HEK293 (cell line): ENCODE data around the gene SPIN2B.
"Not testable (repeated sequence)": the region's sequence is repeated elsewhere in the genome, so short reads cannot be mapped to it uniquely, and the experiment has no call there.

Source experiments
- CTCF ChIA-PET: fragments of 350-600 bp; formaldehyde crosslinking; extraction: SDS; loops from one replicate; lab custom pipeline; 2021; ENCODE audit warnings: antibody characterized with exemption; lab: Yijun Ruan, JAX
- POLR2A ChIA-PET: fragments of 300-600 bp; formaldehyde crosslinking; extraction: SDS; loops from one replicate; lab custom pipeline; 2020; ENCODE audit warnings: antibody characterized with exemption, inconsistent platforms; lab: Yijun Ruan, JAX
- H3K27ac ChIP-seq: fragments of 200-500 bp; sonication (Bioruptor generic); 2 replicates; pipeline ENCODE4 v1.5.1; 2014; ENCODE audit warnings: low read depth, low read length, control low read depth, inconsistent platforms; ENCODE audit errors: extremely low read depth
- H3K36me3 ChIP-seq, 2 experiments: fragments of 200-500 bp in 1 of 2; sonication (Bioruptor generic) in 1 of 2; 1 replicate in 1 of 2; 2 replicates in 1 of 2; pipeline ENCODE4 v1.5.1; 2014 to 2017; ENCODE audit warnings: inconsistent platforms in 2 of 2, low read length in 2 of 2; ENCODE audit not compliant: control insufficient read depth in 2 of 2, insufficient read depth in 1 of 2
- H3K4me1 ChIP-seq: fragments of 200-500 bp; sonication (Bioruptor generic); 2 replicates; pipeline ENCODE4 v1.5.1; 2014; ENCODE audit warnings: mild to moderate bottlenecking, low read length, inconsistent platforms; ENCODE audit not compliant: control insufficient read depth, insufficient read depth
- H3K4me3 ChIP-seq: 2 replicates; pipeline ENCODE4 v1.5.1; 2011; ENCODE audit warnings: low read depth, mild to moderate bottlenecking, control low read depth, low read length, moderate library complexity
- H3K9me3 ChIP-seq: fragments of 200-500 bp; sonication (Bioruptor generic); 2 replicates; pipeline ENCODE4 v1.5.1; 2014; ENCODE audit warnings: low read depth, low read length, inconsistent platforms; ENCODE audit not compliant: control insufficient read depth, insufficient read depth
- GLI2 ChIP-seq: fragments of 450-650 bp; formaldehyde crosslinking; IDR thresholded peaks from 2 replicates; pipeline ENCODE4; 2017; ENCODE audit warnings: missing biosample characterization, missing genetic modification characterization, low read depth, borderline replicate concordance
- KLF1 ChIP-seq: fragments of 450-650 bp; formaldehyde crosslinking; IDR thresholded peaks from 2 replicates; pipeline ENCODE4 v1.5.1; 2016; ENCODE audit warnings: missing biosample characterization, missing genetic modification characterization
- PBX3 ChIP-seq: sonication (generic); formaldehyde crosslinking; IDR thresholded peaks from 2 replicates; pipeline ENCODE4 v1.8.1; 2022; ENCODE audit warnings: mild to moderate bottlenecking, moderate library complexity, missing genetic modification reagents
- RBAK ChIP-seq: fragments of 450-650 bp; formaldehyde crosslinking; IDR thresholded peaks from 2 replicates; pipeline ENCODE4 v1.5.1; 2016; ENCODE audit warnings: missing biosample characterization, missing genetic modification characterization
- ZBTB17 ChIP-seq: fragments of 450-650 bp; formaldehyde crosslinking; IDR thresholded peaks from 2 replicates; pipeline ENCODE4 v1.5.1; 2016; ENCODE audit warnings: missing biosample characterization, missing genetic modification characterization
- ZBTB6 ChIP-seq: fragments of 450-650 bp; formaldehyde crosslinking; IDR thresholded peaks from 2 replicates; pipeline ENCODE4 v1.5.1; 2017; ENCODE audit warnings: missing biosample characterization, missing genetic modification characterization
- ZNF132 ChIP-seq: fragments of 450-650 bp; formaldehyde crosslinking; IDR thresholded peaks from 2 replicates; pipeline ENCODE4 v1.5.1; 2017; ENCODE audit warnings: missing biosample characterization, missing genetic modification characterization, borderline replicate concordance
- ZNF391 ChIP-seq: fragments of 450-650 bp; formaldehyde crosslinking; IDR thresholded peaks from 2 replicates; pipeline ENCODE4 v1.5.1; 2016; ENCODE audit warnings: low read depth, missing biosample characterization, missing genetic modification characterization, borderline replicate concordance
- ZNF398 ChIP-seq: fragments of 450-650 bp; formaldehyde crosslinking; IDR thresholded peaks from 2 replicates; pipeline ENCODE4 v1.5.1; 2017; ENCODE audit warnings: missing biosample characterization, missing genetic modification characterization
- ZNF416 ChIP-seq: fragments of 450-650 bp; formaldehyde crosslinking; IDR thresholded peaks from 2 replicates; pipeline ENCODE4 v1.5.1; 2016; ENCODE audit warnings: missing biosample characterization, missing genetic modification characterization
- ZNF48 ChIP-seq: fragments of 450-650 bp; formaldehyde crosslinking; IDR thresholded peaks from 2 replicates; pipeline ENCODE4 v1.5.1; 2016; ENCODE audit warnings: missing biosample characterization, missing genetic modification characterization
- ZNF529 ChIP-seq: fragments of 450-650 bp; formaldehyde crosslinking; IDR thresholded peaks from 2 replicates; pipeline ENCODE4 v1.5.1; 2017; ENCODE audit warnings: missing genetic modification characterization, missing biosample characterization; ENCODE audit not compliant: insufficient replicate concordance
- ZNF560 ChIP-seq: fragments of 450-650 bp; formaldehyde crosslinking; IDR thresholded peaks from 2 replicates; pipeline ENCODE4 v1.5.1; 2017; ENCODE audit warnings: missing biosample characterization, missing genetic modification characterization, borderline replicate concordance
- ZNF704 ChIP-seq: fragments of 450-650 bp; formaldehyde crosslinking; IDR thresholded peaks from 2 replicates; pipeline ENCODE4 v1.5.1; 2016; ENCODE audit warnings: missing biosample characterization, missing genetic modification characterization
- ZNF747 ChIP-seq: fragments of 450-650 bp; formaldehyde crosslinking; IDR thresholded peaks from 2 replicates; pipeline ENCODE4 v1.5.1; 2016; ENCODE audit warnings: missing biosample characterization, missing genetic modification characterization
- ZNF768 ChIP-seq: fragments of 450-650 bp; formaldehyde crosslinking; IDR thresholded peaks from 2 replicates; pipeline ENCODE4 v1.5.1; 2018; ENCODE audit warnings: missing biosample characterization, mild to moderate bottlenecking, missing genetic modification characterization
- ZNF791 ChIP-seq: fragments of 450-650 bp; formaldehyde crosslinking; IDR thresholded peaks from 2 replicates; pipeline ENCODE4 v1.5.1; 2016; ENCODE audit warnings: missing biosample characterization, missing genetic modification characterization
- ZSCAN30 ChIP-seq: fragments of 450-650 bp; IDR thresholded peaks from 2 replicates; pipeline ENCODE4 v1.5.1; 2018; ENCODE audit warnings: missing biosample characterization, mild to moderate bottlenecking, missing genetic modification characterization, moderate library complexity
- ZSCAN4 ChIP-seq: fragments of 450-650 bp; formaldehyde crosslinking; IDR thresholded peaks from 2 replicates; pipeline ENCODE4 v1.5.1; 2017; ENCODE audit warnings: missing biosample characterization, missing genetic modification characterization

SPIN2B gene

DNA sequence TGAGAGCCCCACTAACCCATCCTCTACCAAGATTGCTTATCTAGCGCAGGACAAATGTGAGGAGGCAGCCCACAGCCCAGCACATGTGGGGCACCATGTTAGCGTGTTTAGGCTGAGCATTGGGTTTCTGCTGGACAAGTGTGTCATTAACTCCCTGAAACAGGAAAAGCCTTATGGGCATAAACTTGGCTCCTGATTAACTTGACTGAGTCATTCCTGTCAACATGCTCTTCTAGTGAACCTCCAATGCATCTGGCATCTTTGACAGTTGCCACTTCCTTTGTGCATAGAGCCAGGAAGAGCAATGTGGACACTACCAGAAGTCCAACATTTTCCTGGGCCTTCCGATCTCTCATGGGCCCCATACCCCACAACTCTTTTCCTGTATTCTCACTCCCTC is 13.4 kb upstream of the SPIN2B start:
- no peaks in the 10 kb centered on the region for H3K9me3 ChIP-seq
- no peak overlapping the region for H3K4me3 ChIP-seq
- no peak for TF ChIP-seq ZNF529
- TF ChIP-seq RBAK (tag by site-specific recombination): no peak
- no peak for TF ChIP-seq ZNF704 (tag by site-specific recombination)
- no peak for TF ChIP-seq ZNF768 (tag by site-specific recombination)
- TF ChIP-seq ZSCAN30 (tag by site-specific recombination): no peak
- TF ChIP-seq KLF1 (tag by site-specific recombination): no peak
- TF ChIP-seq ZNF48 (tag by site-specific recombination): no peak
- no peak for TF ChIP-seq PBX3
- TF ChIP-seq ZNF791 (tag by site-specific recombination): no peak
- TF ChIP-seq ZBTB17 (tag by site-specific recombination): no peak
- TF ChIP-seq GLI2 (tag by site-specific recombination): no peak
- TF ChIP-seq ZNF416 (tag by site-specific recombination): no peak
- no peak for TF ChIP-seq ZNF747
- TF ChIP-seq ZSCAN4 (tag by site-specific recombination): no peak
- H3K4me1 ChIP-seq: no peaks in the 10 kb centered on the region
- H3K36me3 ChIP-seq: no peaks in the 10 kb centered on the region
- H3K27ac ChIP-seq: no peak overlapping the region
- ChIA-PET POLR2A (no interaction called here), CTCF (no interaction called here)

GRCh38 chrX:57133706-57134105 is 12.4 kb upstream of the SPIN2B start:
- Histone ChIP-seq H3K9me3 (no peaks in the 10 kb centered on the region), H3K36me3 (no peaks in the 10 kb centered on the region), H3K27ac (no peak overlapping the region), H3K4me1 (no peaks in the 10 kb centered on the region), H3K4me3 (no peak overlapping the region)
- POLR2A ChIA-PET: no interaction called here
- TF ChIP-seq ZNF560 (tag by site-specific recombination) (no peak), ZNF391 (tag by site-specific recombination) (no peak), ZNF132 (tag by site-specific recombination) (no peak), ZNF398 (tag by site-specific recombination) (no peak), ZBTB6 (no peak)
- CTCF ChIA-PET: no interaction called here

DNA sequence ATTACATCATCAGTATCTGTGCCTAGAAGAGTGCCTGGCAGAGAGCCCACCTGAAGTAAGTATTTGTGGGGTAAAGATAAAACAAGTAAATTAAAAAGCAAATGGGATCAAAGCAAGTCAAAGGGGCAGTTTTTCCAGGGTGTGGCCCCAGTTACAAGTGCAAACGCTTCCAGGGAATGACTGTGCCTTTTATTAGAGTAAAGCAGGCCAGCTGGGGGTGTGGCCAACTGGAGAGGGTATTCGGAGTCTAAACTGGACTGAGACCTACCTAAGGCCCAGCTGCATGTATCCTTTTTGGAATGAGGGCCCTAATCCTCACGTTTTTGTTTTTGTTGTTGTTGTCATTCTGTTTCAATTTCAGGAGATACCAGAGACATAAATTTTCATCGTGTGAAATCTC is 11.9 kb upstream of the SPIN2B start:
- H3K36me3 ChIP-seq, CTCF ChIA-PET, H3K27ac ChIP-seq, POLR2A ChIA-PET, H3K4me1 ChIP-seq, H3K9me3 ChIP-seq, H3K4me3 ChIP-seq: not testable (repeated sequence)
